Peyer's patch (tissue), 4 donors: ENCODE results near the gene ELP2.

Experiments
- POLR2A ChIP-seq, 2 donors: fragments of 450-650 bp; IDR thresholded peaks; one replicate each; pipeline ENCODE4 v1.5.1; 2017; ENCODE audit warnings: antibody characterized with exemption in 2 of 2, mild to moderate bottlenecking in 2 of 2, moderate library complexity in 2 of 2
- TF ChIP-seq, protein P1 (sequence below), 6 experiments: fragments of 450-650 bp in 4 of 6; fragments of 200-600 bp in 2 of 6; sonication (generic) in 1 of 6; IDR thresholded peaks; one replicate each; pipeline ENCODE4 v1.5.1; 2017 to 2019; ENCODE audit warnings: antibody characterized with exemption in 6 of 6, mild to moderate bottlenecking in 3 of 6, moderate library complexity in 1 of 6

DNA sequence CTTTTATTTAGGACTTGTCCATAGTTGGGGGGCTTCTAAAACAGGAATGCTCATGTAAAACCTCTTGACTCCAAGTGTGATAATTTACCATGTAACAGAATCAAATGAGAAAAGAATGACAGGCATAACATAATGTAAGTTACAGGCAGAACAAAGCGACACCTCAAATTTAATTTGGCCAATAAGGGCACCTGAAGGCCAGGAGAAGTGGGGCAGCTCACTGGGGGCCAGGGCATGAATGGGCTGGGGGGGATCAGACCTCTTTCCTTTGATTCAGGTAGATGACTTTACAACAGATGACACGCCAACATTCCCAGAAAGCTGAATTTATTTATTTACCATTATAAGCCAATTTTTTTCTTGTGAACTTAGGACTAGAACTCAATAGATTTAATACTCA is 72.1 kb downstream of the ELP2 start:
- TF ChIP-seq POLR2A (IDR thresholded peaks at IDR 0.05) = no peak
- TF ChIP-seq, protein P1, sequence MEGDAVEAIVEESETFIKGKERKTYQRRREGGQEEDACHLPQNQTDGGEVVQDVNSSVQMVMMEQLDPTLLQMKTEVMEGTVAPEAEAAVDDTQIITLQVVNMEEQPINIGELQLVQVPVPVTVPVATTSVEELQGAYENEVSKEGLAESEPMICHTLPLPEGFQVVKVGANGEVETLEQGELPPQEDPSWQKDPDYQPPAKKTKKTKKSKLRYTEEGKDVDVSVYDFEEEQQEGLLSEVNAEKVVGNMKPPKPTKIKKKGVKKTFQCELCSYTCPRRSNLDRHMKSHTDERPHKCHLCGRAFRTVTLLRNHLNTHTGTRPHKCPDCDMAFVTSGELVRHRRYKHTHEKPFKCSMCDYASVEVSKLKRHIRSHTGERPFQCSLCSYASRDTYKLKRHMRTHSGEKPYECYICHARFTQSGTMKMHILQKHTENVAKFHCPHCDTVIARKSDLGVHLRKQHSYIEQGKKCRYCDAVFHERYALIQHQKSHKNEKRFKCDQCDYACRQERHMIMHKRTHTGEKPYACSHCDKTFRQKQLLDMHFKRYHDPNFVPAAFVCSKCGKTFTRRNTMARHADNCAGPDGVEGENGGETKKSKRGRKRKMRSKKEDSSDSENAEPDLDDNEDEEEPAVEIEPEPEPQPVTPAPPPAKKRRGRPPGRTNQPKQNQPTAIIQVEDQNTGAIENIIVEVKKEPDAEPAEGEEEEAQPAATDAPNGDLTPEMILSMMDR (IDR thresholded peaks at IDR 0.05) = no peak
